CD4-positive, alpha-beta memory T cell (primary cell): ENCODE results near the gene PRKAR1A. TPM values are rescaled to one million over a fixed set of nuclear protein-coding genes. Genes with fewer than 3 reads are reported as not detected.
A peak's percentile ranks its signal among the peaks of the same experiment; 100 is the strongest.

Experiments
- CTCF ChIA-PET: fragments of 350-600 bp; sonication (Branson Sonifier 250); formaldehyde crosslinking; loops from one replicate; lab custom pipeline; 2021; ENCODE audit warnings: inconsistent platforms; ENCODE audit not compliant: partially characterized antibody; lab: Charles Lee
- POLR2A ChIA-PET: fragments of 350-600 bp; sonication (Branson Sonifier 250); formaldehyde crosslinking; loops from one replicate; lab custom pipeline; 2021; ENCODE audit not compliant: partially characterized antibody; lab: Charles Lee
- DNase-seq, 5 donors: peaks; one replicate each; pipeline versions ENCODE4 v3.0.0 to v3.0.0-alpha.2; 2020 to 2022; ENCODE audit warnings: mixed read lengths in 1 of 5
- H3K27ac ChIP-seq: one replicate; pipeline ENCODE4 v1.7.0; 2013; ENCODE audit warnings: low read depth, low read length
- H3K27me3 ChIP-seq: 2 replicates; pipeline ENCODE4 v1.7.0; 2013; ENCODE audit warnings: mild to moderate bottlenecking, low read length, moderate library complexity; ENCODE audit not compliant: insufficient read depth
- H3K36me3 ChIP-seq: 2 replicates; pipeline ENCODE4 v1.7.0; 2013; ENCODE audit warnings: mild to moderate bottlenecking, low read length, moderate library complexity; ENCODE audit not compliant: insufficient read depth
- H3K4me1 ChIP-seq: 2 replicates; pipeline ENCODE4 v1.7.0; 2013; ENCODE audit warnings: mild to moderate bottlenecking, low read length, moderate library complexity; ENCODE audit not compliant: insufficient read depth
- H3K4me3 ChIP-seq, 2 donors: one replicate each; pipeline ENCODE4 v1.7.0; 2013; ENCODE audit warnings: low read length in 2 of 2, mild to moderate bottlenecking in 1 of 2
- H3K9me3 ChIP-seq, 2 donors: one replicate each; pipeline ENCODE4 v1.7.0; 2013; ENCODE audit warnings: low read length in 2 of 2, control low read depth in 1 of 2; ENCODE audit not compliant: control insufficient read depth in 1 of 2
- H3K27ac Mint-ChIP-seq, 7 donors: one replicate each; pipeline ENCODE4 v1.8.0; 2020 to 2021; ENCODE audit warnings: mixed read lengths in 7 of 7, mild to moderate bottlenecking in 6 of 7, inconsistent platforms in 3 of 7, moderate library complexity in 3 of 7
- H3K27me3 Mint-ChIP-seq, 2 donors: one replicate each; pipeline ENCODE4 v1.8.0; 2020 to 2021; ENCODE audit warnings: mixed read lengths in 2 of 2
- H3K36me3 Mint-ChIP-seq, 2 donors: one replicate each; pipeline ENCODE4 v1.8.0; 2020 to 2021; ENCODE audit warnings: mixed read lengths in 2 of 2, inconsistent platforms in 1 of 2, mild to moderate bottlenecking in 1 of 2
- H3K4me1 Mint-ChIP-seq, 4 donors: one replicate each; pipeline ENCODE4 v1.8.0; 2020 to 2021; ENCODE audit warnings: mixed read lengths in 4 of 4, mild to moderate bottlenecking in 1 of 4
- H3K4me3 Mint-ChIP-seq, 8 donors: one replicate each; pipeline ENCODE4 v1.8.0; 2020 to 2021; ENCODE audit warnings: mixed read lengths in 8 of 8, mild to moderate bottlenecking in 7 of 8, moderate library complexity in 6 of 8, inconsistent platforms in 3 of 8
- H3K9me3 Mint-ChIP-seq, 8 donors: one replicate each; pipeline ENCODE4 v1.8.0; 2020 to 2021; ENCODE audit warnings: mixed read lengths in 8 of 8, mild to moderate bottlenecking in 5 of 8, inconsistent platforms in 3 of 8, moderate library complexity in 1 of 8
- intact Hi-C: fragments of 100-400 bp; cut with micrococcal nuclease; formaldehyde crosslinking; loops from one replicate; pipeline ENCODE4 v1.15.1; 2023
- polyA plus RNA-seq, 2 donors: library from polyadenylated mRNA; unstranded; fragments of 300-500 nt; fragmentation: Illumina TruSeq; gene quantifications; one replicate each; pipeline ENCODE4 v1.2.3, GENCODE V29; 2021
- total RNA-seq, 2 experiments: library from RNA; stranded (reverse); gene quantifications; one replicate each; pipeline ENCODE4 v1.2.3, GENCODE V29; 2021

The PRKAR1A gene
- 100 to 1,000 TPM; 182 to 183 TPM for total RNA-seq
- polyA plus RNA-seq: 100 to 1,000 TPM; 193 to 220 TPM

GRCh38 chr17:68512247-68512959 lies at the start of gene PRKAR1A:
TSS of gene PRKAR1A (plus strand) at chr17:68512430. CDS start at chr17:68515400, 2,970 bp downstream.
- DNase-seq: peak; percentile 93 to 97 (median 96)
- CTCF ChIA-PET: interaction anchor here (1.2 to 1.4 kb wide), 2 partner anchors 14 to 24 kb away, joined by 3 to 4 read pairs; no protein-coding TSS in a partner anchor
- intact Hi-C loops: loop anchor here (1.0 to 5.0 kb wide), 5 partner anchors 56 to 900 kb away; partner anchors contain the start of genes ARSG, KPNA2, MAP2K6 and SLC16A6
- H3K36me3 ChIP-seq: peaks cover 11% of the 10 kb centered on the region
- peak within 1 kb of the TSS; percentile 97 to 100 (median 99) for H3K4me3 Mint-ChIP-seq
- peaks cover 30% of the 10 kb centered on the region for H3K4me1 ChIP-seq
- H3K4me3 ChIP-seq: peak within 1 kb of the TSS; percentile 95 to 96
- peak within 1 kb of the TSS; percentile 96 for H3K27ac ChIP-seq
- H3K4me1 Mint-ChIP-seq: peaks cover 36 to 70% (median 43%) of the 10 kb centered on the region in 4 donors
- no peaks in the 10 kb centered on the region for H3K27me3 Mint-ChIP-seq
- H3K9me3 ChIP-seq: no peaks in the 10 kb centered on the region
- H3K9me3 Mint-ChIP-seq: peaks cover 0 to 3% (median 0%) of the 10 kb centered on the region in 8 donors
- POLR2A ChIA-PET: interaction anchor here (0.6 to 1.8 kb wide), 16 partner anchors 9 to 1147 kb away, joined by 3 to 15 read pairs (median 4); partner anchors contain the start of gene WIPI1
- peaks cover 18 to 37% of the 10 kb centered on the region in 2 donors for H3K36me3 Mint-ChIP-seq
- H3K27me3 ChIP-seq: no peaks in the 10 kb centered on the region
- peak within 1 kb of the TSS; percentile 96 to 100 (median 100) for H3K27ac Mint-ChIP-seq

- CTCF ChIA-PET: interaction anchor here (0.7 to 6.3 kb wide), 17 partner anchors 15 to 504 kb away, joined by 3 to 77 read pairs (median 4); no protein-coding TSS in a partner anchor
- H3K27ac Mint-ChIP-seq: peak overlapping the region in 5 of 7 donors; percentile 18 to 90 (median 66)
- no peaks in the 10 kb centered on the region for H3K36me3 Mint-ChIP-seq
- H3K4me1 Mint-ChIP-seq: peaks cover 34 to 47% (median 39%) of the 10 kb centered on the region in 4 donors
- H3K9me3 Mint-ChIP-seq: no peaks in the 10 kb centered on the region
- Histone ChIP-seq H3K36me3 (no peaks in the 10 kb centered on the region), H3K9me3 (no peaks in the 10 kb centered on the region), H3K27ac (no peak overlapping the region), H3K4me1 (peaks cover 41% of the 10 kb centered on the region), H3K27me3 (no peaks in the 10 kb centered on the region), H3K4me3 (no peak overlapping the region)
- intact Hi-C loops: loop anchor here (1.0 to 10.0 kb wide), 8 partner anchors 27 to 749 kb away; partner anchors contain the start of gene NOL11
- peak overlapping the region in 1 of 8 donors; percentile 59 for H3K4me3 Mint-ChIP-seq
- no peak for DNase-seq
- no peaks in the 10 kb centered on the region for H3K27me3 Mint-ChIP-seq
- POLR2A ChIA-PET: no interaction called here
Observed at GRCh38 chr17:68463211-68464019, 48.8 kb upstream of the PRKAR1A start.

GRCh38 chr17:68468334-68468733 lies 43.9 kb upstream of the PRKAR1A start:
- Histone ChIP-seq H3K36me3 (no peaks in the 10 kb centered on the region), H3K4me1 (no peaks in the 10 kb centered on the region), H3K4me3 (no peak overlapping the region), H3K9me3 (no peaks in the 10 kb centered on the region), H3K27ac (no peak overlapping the region), H3K27me3 (peaks cover 5% of the 10 kb centered on the region)
- H3K9me3 Mint-ChIP-seq: no peaks in the 10 kb centered on the region
- H3K27ac Mint-ChIP-seq: no peak overlapping the region
- H3K36me3 Mint-ChIP-seq: no peaks in the 10 kb centered on the region
- H3K27me3 Mint-ChIP-seq: peaks cover 2 to 7% of the 10 kb centered on the region in 2 donors
- intact Hi-C loops: loop anchor here (10.0 kb wide), 3 partner anchors 54 to 754 kb away; partner anchors contain the start of gene NOL11
- ChIA-PET POLR2A (no interaction called here), CTCF (interaction anchor here (0.7 to 6.3 kb wide), 12 partner anchors 10 to 412 kb away, joined by 3 to 77 read pairs (median 4); partner anchors contain the start of gene WIPI1)
- peaks cover 0 to 4% (median 2%) of the 10 kb centered on the region in 4 donors for H3K4me1 Mint-ChIP-seq
- H3K4me3 Mint-ChIP-seq: no peak overlapping the region
- DNase-seq: no peak

GRCh38 chr17:68468788-68469187 lies 43.4 kb upstream of the PRKAR1A start:
- Histone ChIP-seq H3K4me3 (no peak overlapping the region), H3K27ac (no peak overlapping the region), H3K4me1 (no peaks in the 10 kb centered on the region), H3K27me3 (peaks cover 5% of the 10 kb centered on the region), H3K36me3 (no peaks in the 10 kb centered on the region), H3K9me3 (no peaks in the 10 kb centered on the region)
- Mint-ChIP-seq H3K27me3 (peaks cover 2 to 7% of the 10 kb centered on the region in 2 donors), H3K4me3 (no peak overlapping the region), H3K27ac (no peak overlapping the region), H3K9me3 (no peaks in the 10 kb centered on the region), H3K4me1 (peaks cover 0 to 4% (median 2%) of the 10 kb centered on the region in 4 donors), H3K36me3 (no peaks in the 10 kb centered on the region)
- ChIA-PET CTCF (interaction anchor here (0.7 to 6.3 kb wide), 9 partner anchors 13 to 413 kb away, joined by 3 to 77 read pairs (median 4); partner anchors contain the start of gene WIPI1), POLR2A (no interaction called here)
- intact Hi-C loops: loop anchor here (10.0 kb wide), 3 partner anchors 54 to 754 kb away; partner anchors contain the start of gene NOL11
- DNase-seq: no peak

- intact Hi-C loops: no loop called here
- Histone ChIP-seq H3K36me3 (no peaks in the 10 kb centered on the region), H3K27me3 (peaks cover 5% of the 10 kb centered on the region), H3K4me3 (no peak overlapping the region), H3K27ac (no peak overlapping the region), H3K9me3 (no peaks in the 10 kb centered on the region), H3K4me1 (no peaks in the 10 kb centered on the region)
- Mint-ChIP-seq H3K36me3 (no peaks in the 10 kb centered on the region), H3K4me1 (peaks cover 0 to 2% (median 2%) of the 10 kb centered on the region in 4 donors), H3K4me3 (no peak overlapping the region), H3K27me3 (peaks cover 4 to 7% of the 10 kb centered on the region in 2 donors), H3K27ac (no peak overlapping the region), H3K9me3 (no peaks in the 10 kb centered on the region)
- CTCF ChIA-PET: interaction anchor here (0.6 to 1.2 kb wide), 2 partner anchors 13 to 39 kb away, joined by 3 read pairs; no protein-coding TSS in a partner anchor
- no peak for DNase-seq
- POLR2A ChIA-PET: no interaction called here
Observed at GRCh38 chr17:68470961-68471360, 41.3 kb upstream of the PRKAR1A start.

- Histone ChIP-seq H3K36me3 (no peaks in the 10 kb centered on the region), H3K9me3 (no peaks in the 10 kb centered on the region), H3K4me1 (no peaks in the 10 kb centered on the region), H3K27me3 (no peaks in the 10 kb centered on the region), H3K27ac (no peak overlapping the region), H3K4me3 (no peak overlapping the region)
- DNase-seq: no peak
- CTCF ChIA-PET: interaction anchor here (1.2 to 2.5 kb wide), 3 partner anchors 9 to 17 kb away, joined by 3 to 10 read pairs (median 6); no protein-coding TSS in a partner anchor
- H3K27me3 Mint-ChIP-seq: peaks cover 5 to 10% of the 10 kb centered on the region in 2 donors
- H3K4me1 Mint-ChIP-seq: no peaks in the 10 kb centered on the region
- intact Hi-C loops: no loop called here
- no peak overlapping the region for H3K4me3 Mint-ChIP-seq
- POLR2A ChIA-PET: interaction anchor here (1.5 kb wide), 1 partner anchor 13 kb away, joined by 4 read pairs; no protein-coding TSS in a partner anchor
- peaks cover 0 to 8% of the 10 kb centered on the region in 2 donors for H3K36me3 Mint-ChIP-seq
- no peak overlapping the region for H3K27ac Mint-ChIP-seq
- peaks cover 0 to 10% (median 5%) of the 10 kb centered on the region in 8 donors for H3K9me3 Mint-ChIP-seq
Observed at GRCh38 chr17:68480885-68481284, 31.3 kb upstream of the PRKAR1A start.
